ENCODE data around the gene CACNA2D3.
"Not testable (repeated sequence)": the region's sequence is repeated elsewhere in the genome, so short reads cannot be mapped to it uniquely, and the experiment has no call there.

CACNA2D3 gene

DNA sequence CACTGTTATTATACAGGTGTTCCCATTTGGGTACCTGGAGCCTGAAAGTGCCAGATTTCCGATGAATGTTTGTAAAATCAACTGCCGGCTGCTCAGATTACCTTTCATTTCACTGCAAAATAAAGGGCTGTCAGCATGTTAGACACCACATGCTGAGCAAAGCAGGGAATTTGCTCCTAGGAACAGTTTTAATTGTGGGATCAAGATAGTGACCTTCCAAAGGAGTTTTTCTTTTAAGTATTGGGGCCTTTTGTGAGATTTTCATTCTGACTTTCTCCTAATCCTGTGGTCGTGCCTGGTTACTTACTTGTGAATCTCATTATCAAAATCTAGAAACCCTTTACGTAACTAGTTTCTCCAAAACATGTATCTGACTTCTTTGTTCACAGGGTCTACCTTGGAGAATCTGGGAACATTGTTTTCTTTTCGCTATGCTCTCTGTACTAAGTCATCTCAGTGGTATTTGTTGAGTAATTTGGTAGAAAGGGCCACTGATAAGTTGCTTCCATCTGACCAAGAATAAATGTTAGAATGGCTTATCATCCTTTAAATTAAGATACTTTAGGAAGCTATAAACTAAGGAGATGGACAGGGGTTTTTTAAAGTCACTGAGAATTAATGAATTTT, 846.3 kb downstream of the CACNA2D3 start:
- H3K9ac ChIP-seq (ENCODE audit: low read depth, low read length) = no peak overlapping the region
- H3K4me1 ChIP-seq (ENCODE audit: control insufficient read depth, insufficient read depth, low read length) = peaks cover 5% of the 10 kb centered on the region
- H3K4me3 ChIP-seq (ENCODE audit: low read depth, low read length) = no peak overlapping the region
- no peaks in the 10 kb centered on the region for H3K9me3 ChIP-seq (ENCODE audit: control insufficient read depth, insufficient read depth, low read length)
- no peaks in the 10 kb centered on the region for H3K27me3 ChIP-seq (ENCODE audit: control insufficient read depth, insufficient read depth, low read length)
- H3K36me3 ChIP-seq (ENCODE audit: control insufficient read depth, insufficient read depth, low read length) = no peaks in the 10 kb centered on the region

DNA sequence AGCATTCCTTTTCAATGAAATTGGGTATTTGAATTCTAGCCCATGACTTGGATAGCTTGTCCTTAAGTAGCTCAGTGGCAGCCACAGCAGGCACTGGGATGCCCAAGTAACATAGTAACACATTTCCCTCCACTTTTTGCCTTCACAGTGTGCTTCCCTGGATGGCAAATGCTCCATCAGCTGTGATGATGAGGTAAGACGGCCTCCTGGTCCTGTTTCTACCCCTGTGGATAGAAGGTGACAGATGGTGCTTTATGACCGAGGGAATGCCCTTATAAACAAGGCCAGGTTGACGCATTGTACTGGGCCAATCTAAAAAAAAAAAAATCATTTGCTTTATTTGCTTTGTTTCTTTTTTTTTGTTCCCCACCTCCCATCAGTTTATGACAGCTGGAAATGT, 847.3 kb downstream of the CACNA2D3 start:
- Histone ChIP-seq H3K4me1 (ENCODE audit: control insufficient read depth, insufficient read depth, low read length) (peaks cover 5% of the 10 kb centered on the region), H3K27me3 (ENCODE audit: control insufficient read depth, insufficient read depth, low read length) (no peaks in the 10 kb centered on the region), H3K36me3 (ENCODE audit: control insufficient read depth, insufficient read depth, low read length) (no peaks in the 10 kb centered on the region), H3K9ac (ENCODE audit: low read depth, low read length) (no peak overlapping the region), H3K9me3 (ENCODE audit: control insufficient read depth, insufficient read depth, low read length) (no peaks in the 10 kb centered on the region), H3K4me3 (ENCODE audit: low read depth, low read length) (no peak overlapping the region)

DNA sequence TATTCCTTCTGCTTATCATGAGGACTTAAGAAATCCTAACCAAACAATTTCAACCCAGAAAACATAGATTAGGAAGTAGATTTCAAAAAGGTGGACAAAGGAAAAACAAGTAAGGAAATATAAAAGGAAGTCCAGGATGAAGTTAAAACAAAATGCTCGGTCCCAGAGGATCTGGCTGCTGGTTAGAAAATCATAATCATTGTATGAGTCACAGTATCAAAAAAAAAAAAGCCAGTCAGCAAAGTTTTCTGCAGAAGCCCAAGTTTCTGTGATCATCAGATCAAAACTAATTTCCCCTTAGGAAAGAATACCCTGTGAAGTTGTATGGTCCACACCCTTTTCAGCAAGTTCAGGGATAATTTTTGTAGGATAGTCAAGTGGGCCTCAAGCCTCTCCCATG, 848.5 kb downstream of the CACNA2D3 start:
- Histone ChIP-seq H3K4me1 (ENCODE audit: control insufficient read depth, insufficient read depth, low read length) (peaks cover 5% of the 10 kb centered on the region), H3K9me3 (ENCODE audit: control insufficient read depth, insufficient read depth, low read length) (no peaks in the 10 kb centered on the region), H3K27me3 (ENCODE audit: control insufficient read depth, insufficient read depth, low read length) (no peaks in the 10 kb centered on the region), H3K9ac (ENCODE audit: low read depth, low read length) (no peak overlapping the region), H3K4me3 (ENCODE audit: low read depth, low read length) (no peak overlapping the region), H3K36me3 (ENCODE audit: control insufficient read depth, insufficient read depth, low read length) (no peaks in the 10 kb centered on the region)

DNA sequence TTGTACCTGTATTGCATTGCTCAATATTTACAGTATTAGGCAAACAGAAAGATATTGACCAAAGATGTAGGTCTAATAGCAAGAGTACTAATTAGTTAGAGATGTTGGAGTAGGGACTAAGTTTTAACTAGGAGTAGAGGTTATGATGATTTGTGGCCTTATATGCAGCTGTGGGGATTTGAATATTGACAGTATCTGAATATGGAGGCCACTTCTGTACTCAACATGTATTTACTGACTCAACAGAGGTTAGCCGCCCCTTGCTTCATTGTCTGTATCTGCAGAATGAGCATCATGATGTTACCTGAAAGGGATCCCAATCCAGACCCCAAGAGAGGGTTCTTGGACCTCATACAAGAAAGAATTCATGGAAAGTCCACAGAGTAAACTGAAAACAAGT, 855.1 kb downstream of the CACNA2D3 start:
- H3K36me3 ChIP-seq (ENCODE audit: control insufficient read depth, insufficient read depth, low read length) = no peaks in the 10 kb centered on the region
- H3K4me1 ChIP-seq (ENCODE audit: control insufficient read depth, insufficient read depth, low read length) = no peaks in the 10 kb centered on the region
- no peak overlapping the region for H3K4me3 ChIP-seq (ENCODE audit: low read depth, low read length)
- no peaks in the 10 kb centered on the region for H3K9me3 ChIP-seq (ENCODE audit: control insufficient read depth, insufficient read depth, low read length)
- no peak overlapping the region for H3K9ac ChIP-seq (ENCODE audit: low read depth, low read length)
- H3K27me3 ChIP-seq (ENCODE audit: control insufficient read depth, insufficient read depth, low read length) = no peaks in the 10 kb centered on the region

DNA sequence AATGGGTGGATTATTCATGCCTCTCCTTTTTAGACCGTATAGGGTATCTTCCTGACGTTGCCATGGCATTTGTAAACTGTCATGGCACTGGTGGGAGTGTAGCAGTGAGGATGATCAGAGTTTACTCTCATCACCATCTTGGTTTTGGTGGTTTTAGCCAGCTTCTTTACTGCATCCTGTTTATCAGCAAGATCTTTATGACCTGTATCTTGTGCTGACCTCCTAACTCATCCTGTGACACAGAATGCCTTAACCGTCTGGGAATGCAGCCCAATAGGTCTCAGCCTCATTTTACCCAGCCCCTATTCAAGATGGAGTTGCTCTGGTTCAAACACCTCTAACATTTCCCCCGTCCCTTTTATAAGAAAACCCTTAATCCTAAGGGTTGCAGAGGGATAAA, 855.6 kb downstream of the CACNA2D3 start:
- not testable (repeated sequence) for H3K4me3 ChIP-seq (ENCODE audit: low read depth, low read length); H3K4me1 ChIP-seq (ENCODE audit: control insufficient read depth, insufficient read depth, low read length); H3K36me3 ChIP-seq (ENCODE audit: control insufficient read depth, insufficient read depth, low read length); H3K27me3 ChIP-seq (ENCODE audit: control insufficient read depth, insufficient read depth, low read length); H3K9ac ChIP-seq (ENCODE audit: low read depth, low read length); H3K9me3 ChIP-seq (ENCODE audit: control insufficient read depth, insufficient read depth, low read length)

DNA sequence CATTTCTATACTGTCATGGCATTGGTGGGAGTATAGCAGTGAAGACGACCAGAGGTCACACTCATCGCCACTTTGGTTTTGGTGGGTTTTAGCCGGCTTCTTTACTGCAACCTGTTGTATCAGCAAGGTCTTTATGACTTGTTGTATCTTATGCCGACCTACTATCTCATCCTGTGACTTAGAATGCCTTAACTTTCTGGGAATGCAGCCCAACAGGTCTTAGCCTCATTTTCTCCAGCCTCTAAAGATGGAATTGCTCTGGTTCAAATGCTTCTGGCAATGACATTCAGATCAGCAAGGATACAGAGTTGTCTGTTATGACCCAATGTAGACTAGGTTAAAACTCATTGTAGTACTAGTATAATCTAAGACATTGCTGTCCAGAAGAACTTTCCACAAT, 860.5 kb downstream of the CACNA2D3 start:
- Histone ChIP-seq H3K9ac (ENCODE audit: low read depth, low read length) (no peak overlapping the region), H3K27me3 (ENCODE audit: control insufficient read depth, insufficient read depth, low read length) (no peaks in the 10 kb centered on the region), H3K4me1 (ENCODE audit: control insufficient read depth, insufficient read depth, low read length) (no peaks in the 10 kb centered on the region), H3K36me3 (ENCODE audit: control insufficient read depth, insufficient read depth, low read length) (no peaks in the 10 kb centered on the region), H3K4me3 (ENCODE audit: low read depth, low read length) (no peak overlapping the region), H3K9me3 (ENCODE audit: control insufficient read depth, insufficient read depth, low read length) (no peaks in the 10 kb centered on the region)

DNA sequence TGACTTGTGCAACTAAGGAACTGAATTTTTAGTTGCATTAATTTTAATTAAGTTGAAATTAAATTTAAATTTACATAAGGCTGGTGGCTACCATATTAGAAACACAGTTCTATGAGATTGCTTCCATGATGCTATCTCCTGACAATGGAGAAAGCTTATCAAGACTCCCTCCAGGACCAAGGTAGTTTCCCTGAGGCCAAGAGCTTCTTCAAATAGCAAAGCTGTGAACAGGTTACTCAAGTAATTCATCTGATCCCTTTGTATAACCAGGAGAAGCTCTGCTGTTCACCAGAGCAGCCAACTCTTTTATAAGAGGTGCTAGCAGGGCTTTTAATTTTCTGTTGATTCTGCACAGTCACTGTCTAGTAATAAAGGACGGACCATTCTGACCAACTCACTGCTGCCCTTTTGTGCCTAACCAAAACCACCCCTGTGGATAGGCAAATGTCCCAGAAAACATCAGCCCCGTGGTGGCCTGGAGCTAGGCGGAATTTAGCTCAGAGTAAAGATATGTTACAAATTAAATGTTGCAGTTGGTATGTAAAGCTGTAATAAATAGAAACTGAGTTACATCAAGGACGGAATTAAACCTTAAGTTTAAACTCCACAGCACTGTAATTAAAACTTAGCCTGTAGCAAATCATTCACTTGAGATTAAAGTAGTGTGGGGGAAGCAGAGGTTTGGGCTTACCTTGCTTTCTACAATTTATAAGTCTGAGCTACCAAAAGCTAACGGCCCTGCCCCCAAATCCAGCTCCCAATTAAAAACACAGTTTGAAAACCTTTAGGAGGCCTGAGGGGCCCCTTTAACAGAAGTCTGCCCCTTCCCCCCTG, 861.1 kb downstream of the CACNA2D3 start:
- peaks cover 4% of the 10 kb centered on the region for H3K4me1 ChIP-seq (ENCODE audit: control insufficient read depth, insufficient read depth, low read length)
- no peak overlapping the region for H3K9ac ChIP-seq (ENCODE audit: low read depth, low read length)
- H3K36me3 ChIP-seq (ENCODE audit: control insufficient read depth, insufficient read depth, low read length) = no peaks in the 10 kb centered on the region
- no peaks in the 10 kb centered on the region for H3K27me3 ChIP-seq (ENCODE audit: control insufficient read depth, insufficient read depth, low read length)
- H3K4me3 ChIP-seq (ENCODE audit: low read depth, low read length) = no peak overlapping the region
- H3K9me3 ChIP-seq (ENCODE audit: control insufficient read depth, insufficient read depth, low read length) = no peaks in the 10 kb centered on the region

DNA sequence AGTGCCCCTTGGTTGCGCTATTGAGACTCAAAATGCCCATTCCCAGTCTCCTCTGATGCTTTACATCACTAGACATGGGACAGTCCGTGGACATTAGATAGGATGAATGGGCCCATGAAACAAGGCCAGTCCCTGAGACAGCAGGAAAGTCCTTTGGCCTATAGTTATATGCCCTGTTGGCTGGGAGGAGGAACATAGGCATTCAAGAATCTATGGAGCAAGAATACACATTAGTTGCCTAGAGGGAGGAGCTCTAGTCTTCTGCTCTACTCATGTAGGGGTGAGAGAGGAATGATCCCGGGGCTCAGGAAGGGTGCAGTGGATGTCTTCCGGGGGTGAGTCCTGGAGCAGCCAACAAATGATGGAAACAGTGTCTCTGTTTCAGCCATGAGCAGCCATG, 863.5 kb downstream of the CACNA2D3 start:
- no peaks in the 10 kb centered on the region for H3K36me3 ChIP-seq (ENCODE audit: control insufficient read depth, insufficient read depth, low read length)
- H3K4me1 ChIP-seq (ENCODE audit: control insufficient read depth, insufficient read depth, low read length) = peaks cover 4% of the 10 kb centered on the region
- H3K9ac ChIP-seq (ENCODE audit: low read depth, low read length) = no peak overlapping the region
- H3K9me3 ChIP-seq (ENCODE audit: control insufficient read depth, insufficient read depth, low read length) = no peaks in the 10 kb centered on the region
- H3K27me3 ChIP-seq (ENCODE audit: control insufficient read depth, insufficient read depth, low read length) = no peaks in the 10 kb centered on the region
- H3K4me3 ChIP-seq (ENCODE audit: low read depth, low read length) = no peak overlapping the region

DNA sequence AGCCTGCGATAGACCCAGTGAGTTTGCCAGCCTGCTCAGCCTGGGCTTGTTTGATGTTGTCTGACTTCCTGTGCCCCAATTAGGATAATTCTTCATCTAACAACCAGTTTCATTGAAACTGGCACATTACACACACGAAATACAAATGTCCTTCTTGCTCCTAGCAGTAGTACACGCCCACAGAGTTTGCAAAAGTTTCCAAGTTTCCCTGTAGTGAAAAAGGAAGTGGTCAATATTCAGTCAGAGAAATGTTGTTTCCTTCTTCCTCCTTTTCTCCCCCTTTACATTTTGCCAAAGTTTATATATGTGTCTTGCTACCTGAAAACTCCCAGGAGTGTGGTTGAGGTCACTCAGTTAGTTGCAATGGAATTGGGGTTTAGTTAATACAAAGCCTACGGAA, 863.9 kb downstream of the CACNA2D3 start:
- no peaks in the 10 kb centered on the region for H3K9me3 ChIP-seq (ENCODE audit: control insufficient read depth, insufficient read depth, low read length)
- H3K27me3 ChIP-seq (ENCODE audit: control insufficient read depth, insufficient read depth, low read length) = no peaks in the 10 kb centered on the region
- H3K36me3 ChIP-seq (ENCODE audit: control insufficient read depth, insufficient read depth, low read length) = no peaks in the 10 kb centered on the region
- H3K4me1 ChIP-seq (ENCODE audit: control insufficient read depth, insufficient read depth, low read length) = peaks cover 4% of the 10 kb centered on the region
- no peak overlapping the region for H3K9ac ChIP-seq (ENCODE audit: low read depth, low read length)
- no peak overlapping the region for H3K4me3 ChIP-seq (ENCODE audit: low read depth, low read length)

DNA sequence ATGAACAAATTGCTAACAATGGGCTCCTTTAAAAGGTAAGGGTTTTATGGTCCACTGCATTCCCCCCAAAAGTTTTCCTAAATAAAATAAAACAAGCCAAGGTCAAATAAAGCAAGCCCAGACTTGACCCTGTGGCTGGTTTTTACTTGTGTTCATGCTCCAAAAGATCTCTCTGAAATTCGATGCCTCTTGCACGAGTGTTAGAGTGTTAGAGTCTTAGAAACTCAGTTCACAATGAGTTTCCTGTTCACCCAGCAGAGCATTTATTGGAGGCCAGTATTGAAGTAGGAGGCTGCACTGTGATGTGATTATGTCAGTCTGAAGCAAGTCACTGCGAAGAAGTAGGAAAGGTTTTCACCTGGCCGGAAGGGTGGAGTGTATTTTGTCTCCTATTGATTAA, 865.4 kb downstream of the CACNA2D3 start:
- no peak overlapping the region for H3K9ac ChIP-seq (ENCODE audit: low read depth, low read length)
- no peak overlapping the region for H3K4me3 ChIP-seq (ENCODE audit: low read depth, low read length)
- peaks cover 4% of the 10 kb centered on the region for H3K4me1 ChIP-seq (ENCODE audit: control insufficient read depth, insufficient read depth, low read length)
- H3K9me3 ChIP-seq (ENCODE audit: control insufficient read depth, insufficient read depth, low read length) = no peaks in the 10 kb centered on the region
- H3K27me3 ChIP-seq (ENCODE audit: control insufficient read depth, insufficient read depth, low read length) = no peaks in the 10 kb centered on the region
- H3K36me3 ChIP-seq (ENCODE audit: control insufficient read depth, insufficient read depth, low read length) = no peaks in the 10 kb centered on the region

DNA sequence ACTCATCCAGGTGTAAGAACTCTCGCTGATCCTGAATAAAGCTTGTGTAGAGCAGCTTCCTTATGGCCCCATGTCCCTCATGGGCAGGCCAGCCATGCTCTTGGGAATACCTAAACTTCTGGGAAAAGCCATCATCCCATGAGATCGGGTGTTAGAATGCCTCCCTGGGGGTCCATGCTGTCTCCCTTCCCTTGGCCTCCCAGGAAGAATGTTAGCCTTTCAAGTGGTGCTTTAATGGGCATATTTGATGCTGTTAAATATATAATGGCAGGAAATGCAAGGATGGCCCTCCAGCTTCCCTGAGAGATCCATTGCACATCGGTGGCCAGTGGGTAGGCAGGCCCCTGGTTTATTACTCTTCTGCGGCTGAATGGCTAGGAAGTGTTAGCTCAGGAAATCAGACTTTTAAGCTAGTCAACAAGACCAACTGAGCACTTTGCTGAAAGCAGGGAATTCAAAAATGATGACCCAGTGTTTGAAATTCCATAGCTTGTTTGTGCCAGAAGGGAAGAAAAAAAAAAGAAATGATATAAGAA, 866.0 kb downstream of the CACNA2D3 start:
- H3K4me3 ChIP-seq (ENCODE audit: low read depth, low read length) = no peak overlapping the region
- H3K9ac ChIP-seq (ENCODE audit: low read depth, low read length) = no peak overlapping the region
- peaks cover 4% of the 10 kb centered on the region for H3K4me1 ChIP-seq (ENCODE audit: control insufficient read depth, insufficient read depth, low read length)

More for the DNA sequence above, 866.0 kb downstream of the CACNA2D3 start:
- H3K9me3 ChIP-seq (ENCODE audit: control insufficient read depth, insufficient read depth, low read length) = no peaks in the 10 kb centered on the region
- H3K27me3 ChIP-seq (ENCODE audit: control insufficient read depth, insufficient read depth, low read length) = no peaks in the 10 kb centered on the region
- no peaks in the 10 kb centered on the region for H3K36me3 ChIP-seq (ENCODE audit: control insufficient read depth, insufficient read depth, low read length)

Data from iPS-15b (cell line).